ENCODE data around the gene SLF2. TPM values are rescaled to one million over a fixed set of nuclear protein-coding genes. Genes with fewer than 3 reads are reported as not detected.
A peak's percentile ranks its signal among the peaks of the same experiment; 100 is the strongest.

SLF2 gene
- total and polyA plus RNA-seq, 10 donors: 11.5 to 90.9 (median 46.8) TPM

DNA sequence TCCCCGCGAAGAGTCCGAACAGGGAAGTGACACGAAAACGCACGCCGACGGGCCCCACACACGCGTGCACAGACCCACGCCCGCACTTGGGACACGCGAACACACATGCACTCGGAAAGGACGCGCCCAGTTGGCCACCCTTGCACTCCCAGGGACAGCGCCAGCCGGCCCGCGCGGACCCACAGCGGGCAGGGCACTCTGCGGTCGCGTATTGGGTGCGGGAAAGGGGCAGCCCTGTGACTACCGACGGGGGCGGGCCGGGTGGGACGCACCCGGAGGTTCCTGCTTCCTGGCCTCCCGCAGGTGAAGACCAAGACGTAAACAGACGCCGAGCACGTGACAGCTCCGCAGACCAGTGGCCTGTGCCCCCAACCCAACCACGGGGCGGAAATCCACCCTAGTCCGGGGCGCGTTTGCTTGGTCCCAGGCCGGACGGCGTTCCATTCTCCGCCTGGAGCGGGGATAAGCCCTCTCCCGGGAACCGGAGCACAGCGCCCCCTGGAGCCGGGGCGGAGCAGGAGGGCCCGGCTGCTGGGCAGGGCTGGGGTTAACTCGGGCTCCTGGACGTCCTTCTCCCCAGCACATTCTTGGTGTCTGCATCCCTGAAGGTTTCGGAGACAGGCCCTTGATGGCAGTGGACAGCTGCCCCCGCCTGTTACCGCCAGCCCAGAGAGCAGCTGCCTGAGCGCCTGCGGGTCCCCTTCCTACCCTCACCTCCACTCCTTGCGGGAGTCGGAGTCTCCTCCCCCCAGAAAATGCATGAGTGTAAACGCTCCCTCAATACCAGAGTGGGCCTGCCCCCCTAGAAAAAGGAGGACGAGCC is 84.8 kb downstream of the SLF2 start:
- H3K27me3 ChIP-seq (replicated peaks in 1 of 7): no peaks in the 10 kb centered on the region
- peak overlapping the region; percentile 64 to 91 (median 80) for H3K4me3 ChIP-seq
- H3K27ac ChIP-seq: peak overlapping the region; percentile 93 to 99 (median 98)
- WGBS, 5 donors: 0 to 1% (median 1%) methylated on average over 31 to 66 of the region's 66 CpGs
- H3K4me1 ChIP-seq: peaks cover 17 to 63% (median 52%) of the 10 kb centered on the region in 6 donors
- H3K36me3 ChIP-seq: peaks cover 0 to 24% (median 13%) of the 10 kb centered on the region in 6 donors
- intact Hi-C loops (cut with DNase I; ENCODE audit: low total_unique reads): no loop called here
- TF ChIP-seq POLR2A (IDR thresholded peaks at IDR 0.05) (no peak), CTCF (IDR thresholded peaks at IDR 0.05 in 8 of 11, conservative IDR thresholded peaks at IDR 0.05 in 3 of 11) (peak; percentile 69 to 93 (median 87)), POLR2AphosphoS5 (IDR thresholded peaks at IDR 0.05) (peak; percentile 67 to 76 (median 74))
- DNase-seq: peak; percentile 95
- no peaks in the 10 kb centered on the region for H3K9me3 ChIP-seq

DNA sequence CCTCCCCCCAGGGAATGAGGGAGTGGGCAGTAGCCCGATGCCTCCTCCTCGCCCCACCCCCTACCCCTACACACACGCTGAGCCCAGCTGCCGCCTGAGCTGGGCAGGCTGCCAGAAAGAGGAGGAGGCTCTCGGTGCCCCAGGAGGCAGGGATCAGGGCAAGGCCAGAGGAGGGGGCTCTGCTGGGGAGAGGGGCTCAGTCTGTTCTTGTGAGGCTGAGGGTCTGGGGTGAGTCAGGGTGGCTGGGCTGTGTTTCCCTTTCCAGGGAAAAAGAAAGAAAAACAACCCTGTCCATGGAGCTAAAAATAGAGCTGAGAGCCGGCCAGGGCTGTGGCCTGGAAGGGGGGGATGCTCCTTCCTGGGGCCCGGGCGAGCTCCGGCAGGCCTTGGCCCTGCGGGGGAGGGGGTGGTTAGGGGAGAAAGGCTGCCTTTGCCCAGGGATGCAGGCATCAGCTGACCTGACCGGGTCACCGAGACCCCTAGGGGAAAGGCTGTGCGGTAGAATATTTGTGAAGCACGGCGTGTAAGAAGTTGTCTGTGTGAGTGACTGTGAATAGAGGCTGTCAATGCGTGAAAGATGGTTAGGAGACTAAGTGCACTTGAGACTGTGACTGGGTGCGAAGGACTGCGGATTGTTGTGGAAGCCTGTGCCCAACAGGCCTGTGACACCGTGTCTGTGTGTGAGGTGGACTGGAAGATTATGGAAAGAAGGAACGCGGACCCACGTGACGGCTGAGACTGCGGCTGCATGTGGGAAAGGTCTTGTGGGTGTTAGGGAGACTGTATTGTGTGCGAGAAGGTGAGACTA is 85.6 kb downstream of the SLF2 start:
- 3 to 8% (median 4%) methylated on average over 25 of the region's 25 CpGs for WGBS, 5 donors
- no peak for TF ChIP-seq CTCF (IDR thresholded peaks at IDR 0.05 in 8 of 11, conservative IDR thresholded peaks at IDR 0.05 in 3 of 11)
- TF ChIP-seq POLR2AphosphoS5 (IDR thresholded peaks at IDR 0.05): peak; percentile 45 to 55 (median 52)
- Histone ChIP-seq H3K4me3 (peak overlapping the region; percentile 64 to 91 (median 80)), H3K9me3 (no peaks in the 10 kb centered on the region), H3K27me3 (replicated peaks in 1 of 7) (no peaks in the 10 kb centered on the region), H3K36me3 (peaks cover 0 to 24% (median 7%) of the 10 kb centered on the region in 6 donors), H3K4me1 (peaks cover 17 to 72% (median 57%) of the 10 kb centered on the region in 6 donors), H3K27ac (peak overlapping the region; percentile 93 to 99 (median 98))
- peak; percentile 92 for DNase-seq
- intact Hi-C loops (cut with DNase I; ENCODE audit: low total_unique reads): no loop called here

GRCh38 chr10:100998991-100999741 is 86.4 kb downstream of the SLF2 start:
- H3K4me1 ChIP-seq: peaks cover 17 to 79% (median 57%) of the 10 kb centered on the region in 6 donors
- DNase-seq: peak; percentile 97
- 0 to 1% (median 0%) methylated on average over 1 to 83 of the region's 83 CpGs for WGBS, 5 donors

More at GRCh38 chr10:100998991-100999741, 86.4 kb downstream of the SLF2 start:
- H3K9me3 ChIP-seq: no peaks in the 10 kb centered on the region
- peak overlapping the region; percentile 64 to 91 (median 80) for H3K4me3 ChIP-seq
- intact Hi-C loops (cut with DNase I; ENCODE audit: low total_unique reads): no loop called here
- peak overlapping the region; percentile 93 to 99 (median 98) for H3K27ac ChIP-seq
- H3K36me3 ChIP-seq: peaks cover 0 to 24% (median 11%) of the 10 kb centered on the region in 6 donors
- peak; percentile 90 to 99 (median 98) for TF ChIP-seq CTCF (IDR thresholded peaks at IDR 0.05 in 8 of 11, conservative IDR thresholded peaks at IDR 0.05 in 3 of 11)
- peak; percentile 89 to 91 (median 90) for TF ChIP-seq POLR2AphosphoS5 (IDR thresholded peaks at IDR 0.05)
- peak in 1 of 3 donors; percentile 64 for TF ChIP-seq POLR2A (IDR thresholded peaks at IDR 0.05)
- H3K27me3 ChIP-seq (replicated peaks in 1 of 7): no peaks in the 10 kb centered on the region
